UCSD-AML1 (cell line): Measurements from ENCODE around the gene KLF4.

Experiments used
- DNase-seq: peaks from one replicate; lab custom pipeline; 2025; ENCODE audit not compliant: unreplicated experiment; lab: John Stamatoyannopoulos, UW

KLF4 gene

DNA sequence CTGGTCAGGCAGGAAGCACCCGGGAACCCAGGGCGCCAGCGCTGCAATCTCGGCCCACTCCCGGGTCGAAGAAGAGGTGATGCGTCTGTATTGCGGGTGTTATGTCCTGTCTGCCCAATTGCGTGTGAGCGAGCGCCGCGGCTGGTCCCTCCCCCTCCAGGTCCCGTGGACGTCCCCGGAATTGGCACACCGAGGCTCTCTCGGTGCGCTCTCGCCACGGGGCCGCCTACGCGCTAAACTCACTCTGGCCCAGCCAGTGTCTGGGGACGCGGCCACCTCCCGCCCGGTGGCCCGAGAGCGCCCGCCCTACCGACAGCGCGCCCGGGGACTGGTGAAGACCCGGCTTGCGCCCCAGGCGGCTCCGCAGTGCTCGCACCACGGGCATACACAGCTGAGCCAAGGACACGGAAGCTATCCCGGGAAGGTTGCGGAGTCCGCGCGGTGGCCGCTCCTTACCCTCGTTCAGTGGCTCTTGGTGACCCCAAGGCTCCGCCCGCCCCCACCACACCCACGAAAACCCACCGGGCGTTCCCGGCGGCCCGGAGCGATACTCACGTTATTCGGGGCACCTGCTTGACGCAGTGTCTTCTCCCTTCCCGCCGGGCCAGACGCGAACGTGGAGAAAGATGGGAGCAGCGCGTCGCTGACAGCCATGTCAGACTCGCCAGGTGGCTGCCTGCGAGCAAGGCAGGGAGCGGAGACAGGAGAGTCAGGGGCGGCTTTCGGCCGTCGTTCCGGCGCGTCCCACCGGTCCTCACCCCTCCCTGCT is 1.0 kb downstream of the KLF4 start:
- no peak for DNase-seq

GRCh38 chr9:107487521-107488374 is 1.8 kb downstream of the KLF4 start:
- DNase-seq = no peak

DNA sequence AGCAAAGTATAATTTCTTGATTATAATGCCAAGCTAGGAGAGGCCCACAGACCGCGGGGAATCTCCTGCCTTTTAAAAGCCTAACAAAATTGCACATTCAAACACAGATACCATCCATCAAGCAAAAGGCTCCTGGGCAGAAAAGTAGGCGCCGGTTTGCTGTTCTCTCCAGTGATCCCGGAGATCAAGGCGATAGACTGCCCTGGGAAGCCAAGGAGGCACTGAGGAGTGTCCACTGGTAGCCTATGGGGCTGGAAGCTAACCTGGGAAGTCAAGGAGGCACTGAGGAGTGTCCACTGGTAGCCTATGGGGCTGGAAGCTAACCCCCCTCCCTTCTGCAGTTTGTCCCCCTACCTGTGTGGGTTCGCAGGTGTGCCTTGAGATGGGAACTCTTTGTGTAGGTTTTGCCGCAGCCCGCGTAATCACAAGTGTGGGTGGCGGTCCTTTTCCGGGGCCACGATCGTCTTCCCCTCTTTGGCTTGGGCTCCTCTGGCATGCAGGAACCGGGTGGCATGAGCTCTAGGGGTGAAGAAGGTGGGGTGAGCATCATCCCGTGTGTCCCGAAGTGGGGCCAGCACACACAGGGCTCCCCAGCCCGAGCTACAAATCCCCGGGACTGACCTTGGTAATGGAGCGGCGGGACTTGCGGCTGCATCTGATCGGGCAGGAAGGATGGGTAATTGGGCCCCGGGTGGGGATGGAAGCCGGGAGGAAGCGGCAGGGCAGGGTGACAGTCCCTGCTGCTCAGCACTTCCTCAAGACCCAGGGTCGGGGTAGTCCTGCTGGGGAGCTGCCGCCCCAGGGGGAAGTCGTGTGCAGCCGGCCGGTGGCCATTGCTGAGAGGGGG is 2.7 kb downstream of the KLF4 start:
- DNase-seq = no peak

DNA sequence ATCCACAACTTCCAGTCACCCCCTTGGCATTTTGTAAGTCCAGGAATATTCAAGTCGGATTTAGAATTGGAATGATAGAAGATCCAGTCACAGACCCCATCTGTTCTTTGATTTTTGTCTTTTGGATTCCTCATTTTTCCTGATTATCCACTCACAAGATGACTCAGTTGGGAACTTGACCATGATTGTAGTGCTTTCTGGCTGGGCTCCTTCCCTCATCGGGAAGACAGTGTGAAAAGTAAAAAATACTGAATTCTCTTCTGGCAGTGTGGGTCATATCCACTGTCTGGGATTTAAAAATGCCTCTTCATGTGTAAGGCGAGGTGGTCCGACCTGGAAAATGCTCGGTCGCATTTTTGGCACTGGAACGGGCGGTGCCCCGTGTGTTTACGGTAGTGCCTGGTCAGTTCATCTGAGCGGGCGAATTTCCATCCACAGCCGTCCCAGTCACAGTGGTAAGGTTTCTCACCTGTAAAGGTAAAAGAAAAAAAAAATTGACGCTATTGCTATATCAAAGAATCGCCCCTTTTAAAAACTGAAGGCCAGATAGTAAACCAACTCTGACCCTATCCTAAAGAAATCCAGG is 4.0 kb downstream of the KLF4 start:
- no peak for DNase-seq

DNA sequence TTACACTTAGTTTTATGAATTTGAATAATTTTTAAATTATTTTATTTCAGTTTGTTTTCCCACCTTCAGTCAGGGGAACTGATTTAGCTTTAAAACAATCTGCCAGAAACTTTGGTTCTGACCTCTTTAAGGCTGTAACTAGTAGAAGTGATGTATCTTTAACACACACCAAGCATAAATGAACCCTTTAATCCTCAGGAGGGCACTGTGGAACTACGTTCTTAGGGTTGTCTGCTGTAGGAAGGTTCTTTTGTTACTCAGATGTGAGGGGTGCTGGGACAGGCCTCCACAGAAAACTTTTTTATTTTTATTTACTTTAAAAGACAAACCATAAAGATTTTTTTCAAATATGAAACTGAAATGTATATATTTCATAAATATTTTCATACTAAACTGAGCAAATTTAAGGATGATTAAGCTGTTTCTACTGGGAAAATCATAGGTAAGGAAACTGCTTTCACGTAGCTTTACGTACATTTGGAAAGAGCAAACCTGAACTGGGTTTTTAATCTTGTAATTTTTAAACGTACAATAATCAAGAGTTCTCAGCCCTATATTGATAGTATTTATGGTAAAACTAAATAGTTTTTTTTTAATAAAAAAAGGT is 5.3 kb downstream of the KLF4 start:
- no peak for DNase-seq

DNA sequence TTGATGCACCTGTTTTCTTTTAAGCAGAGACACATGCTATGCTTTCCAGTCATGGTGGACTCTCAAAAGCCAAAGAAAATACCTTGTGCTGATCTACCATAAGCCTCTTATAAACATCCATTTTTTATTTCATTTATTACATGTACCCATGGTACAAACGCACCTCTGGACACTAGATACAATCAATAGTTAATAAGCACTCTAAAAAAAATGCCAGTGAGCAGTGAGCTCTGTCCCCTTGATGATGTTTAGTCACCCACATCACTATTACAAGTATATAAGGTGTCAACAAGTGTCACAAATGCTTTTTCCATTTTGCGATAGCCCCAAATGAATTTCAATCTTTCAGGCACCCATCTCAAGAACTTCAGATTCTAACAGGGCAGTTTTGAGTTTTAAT is 5.9 kb downstream of the KLF4 start:
- no peak for DNase-seq

DNA sequence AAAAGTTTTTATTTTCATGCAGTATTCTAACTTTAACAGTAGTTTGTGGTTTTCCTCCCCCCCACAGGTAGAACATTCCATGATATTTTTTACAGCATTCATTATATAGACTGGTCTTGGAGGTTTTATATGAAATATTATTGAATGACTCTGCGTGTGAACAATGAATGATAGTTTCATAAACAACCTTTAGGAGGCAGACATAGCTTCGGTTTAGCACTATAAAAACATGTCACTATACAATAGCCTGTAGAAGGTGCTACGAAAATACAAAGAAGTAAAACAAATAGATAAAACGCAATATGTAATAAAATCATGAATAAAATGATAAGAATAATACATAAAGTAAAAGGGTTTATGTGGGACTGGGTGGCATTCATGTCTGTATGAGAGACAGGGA is 8.5 kb downstream of the KLF4 start:
- DNase-seq = no peak

DNA sequence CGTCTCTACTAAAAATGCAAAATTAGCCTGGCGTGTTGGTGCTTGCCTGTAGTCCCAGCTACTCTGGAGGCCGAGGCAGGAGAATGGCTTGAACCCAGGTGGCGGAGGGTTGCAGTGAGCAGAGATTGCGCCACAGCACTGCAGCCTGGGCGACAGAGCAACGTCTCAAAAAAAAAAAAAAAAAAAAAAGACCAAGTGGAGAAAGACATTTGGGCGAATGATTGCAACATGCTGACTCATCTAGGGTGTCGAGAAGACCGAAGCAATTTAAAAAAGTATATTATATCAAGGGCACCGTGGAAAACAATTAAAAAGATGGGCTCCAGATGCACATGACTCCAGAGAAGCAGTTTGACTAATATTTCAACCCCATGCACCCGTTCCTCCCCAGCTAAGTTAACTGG is 9.2 kb downstream of the KLF4 start:
- DNase-seq = no peak

DNA sequence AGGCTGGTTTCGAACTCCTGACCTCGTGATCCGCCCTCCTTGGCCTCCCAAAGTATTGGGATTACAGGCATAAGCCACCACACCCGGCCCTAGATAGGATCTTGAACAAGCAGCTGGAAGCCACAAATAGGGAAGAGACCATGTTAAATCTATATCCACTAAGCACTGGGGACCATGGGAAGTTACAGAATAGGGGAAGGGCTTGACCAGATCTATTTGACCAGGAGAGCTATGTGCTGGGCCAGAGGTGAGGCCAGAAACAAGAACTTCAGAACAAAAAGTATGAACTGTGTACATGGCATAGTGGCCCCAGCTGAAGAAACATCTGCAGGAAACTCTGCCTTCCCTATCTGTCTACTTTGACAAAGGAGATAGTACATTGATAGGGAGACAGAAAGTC is 10.8 kb downstream of the KLF4 start:
- no peak for DNase-seq

DNA sequence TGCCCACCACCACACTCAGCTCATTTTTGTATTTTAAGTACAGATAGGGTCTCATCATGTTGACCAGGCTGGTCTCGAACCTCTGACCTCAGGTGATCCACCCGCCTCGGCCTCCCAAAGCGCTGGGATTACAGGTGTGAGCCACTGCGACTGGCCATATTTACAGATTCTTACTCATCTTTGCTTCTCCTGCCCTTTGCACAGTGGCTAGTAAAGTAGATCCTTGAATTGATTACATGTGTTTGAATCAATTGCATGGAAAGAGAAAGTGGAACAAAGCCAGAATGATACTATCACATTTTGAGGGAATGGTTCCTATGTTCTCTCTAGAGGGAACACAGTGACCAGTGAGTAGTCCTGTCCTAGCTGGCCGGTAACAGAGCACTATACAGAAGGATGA is 15.4 kb downstream of the KLF4 start:
- DNase-seq = no peak

DNA sequence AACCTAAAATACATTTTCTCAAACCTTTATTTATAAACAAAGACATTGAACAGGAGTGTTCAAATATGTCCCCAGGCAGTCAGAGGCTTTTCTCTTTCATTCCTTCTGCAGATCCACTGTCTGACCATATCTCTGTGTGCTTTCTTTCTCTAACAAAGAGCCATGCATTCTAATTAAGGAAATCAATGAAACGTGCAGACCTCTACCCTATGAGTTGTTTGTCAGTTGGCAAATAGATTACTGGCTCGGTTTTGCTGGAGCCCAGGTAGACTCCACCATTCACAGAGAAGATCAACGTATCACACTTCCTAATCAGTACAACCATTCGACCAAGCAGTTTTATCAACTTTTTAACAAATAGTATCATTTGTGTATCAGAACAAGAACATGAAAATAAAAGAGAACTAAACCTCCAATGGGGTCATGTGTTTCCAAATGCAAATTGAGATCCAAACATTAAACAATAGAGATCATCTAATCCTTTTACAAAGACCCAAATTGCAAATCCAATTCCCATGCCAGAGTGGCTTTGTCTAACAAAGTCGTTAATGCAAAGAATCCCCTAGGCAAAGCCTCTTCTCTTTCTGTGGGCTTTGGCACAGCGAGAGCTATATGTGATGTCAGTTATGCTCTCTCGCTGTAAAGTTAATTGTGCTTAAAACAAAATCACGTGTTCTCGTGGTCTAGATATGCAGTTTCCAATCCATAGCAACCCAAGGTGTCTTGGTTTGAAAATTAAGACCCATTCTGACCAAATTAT is 16.8 kb downstream of the KLF4 start:
- DNase-seq = no peak

- DNase-seq = no peak
These were observed 18.0 kb downstream of the KLF4 start for GRCh38 chr9:107471552-107471951.

DNA sequence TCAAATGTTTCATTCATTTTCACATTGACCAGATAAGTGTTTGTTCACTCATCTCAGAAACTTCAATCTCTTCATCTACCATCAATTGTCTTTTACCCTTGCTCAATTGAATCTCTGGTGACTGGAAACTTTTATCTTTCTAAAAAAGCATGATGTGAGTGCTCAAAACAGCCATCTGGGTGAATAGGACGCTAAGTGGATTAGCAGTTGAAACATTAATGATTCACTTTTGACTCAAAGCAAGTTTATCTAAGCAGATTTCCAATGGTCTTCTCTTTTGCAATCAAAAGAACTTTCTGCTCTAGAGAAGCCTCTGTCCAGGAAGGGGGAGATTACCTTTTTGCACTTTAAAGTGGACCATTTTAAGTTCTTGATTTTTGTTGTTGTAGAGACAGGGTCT is 22.2 kb downstream of the KLF4 start:
- no peak for DNase-seq

- DNase-seq = no peak
These were observed 22.7 kb downstream of the KLF4 start for GRCh38 chr9:107466826-107467225.

- no peak for DNase-seq
These were observed 23.8 kb downstream of the KLF4 start for GRCh38 chr9:107465467-107466451.

GRCh38 chr9:107464516-107464915 is 25.1 kb downstream of the KLF4 start:
- DNase-seq = no peak

DNA sequence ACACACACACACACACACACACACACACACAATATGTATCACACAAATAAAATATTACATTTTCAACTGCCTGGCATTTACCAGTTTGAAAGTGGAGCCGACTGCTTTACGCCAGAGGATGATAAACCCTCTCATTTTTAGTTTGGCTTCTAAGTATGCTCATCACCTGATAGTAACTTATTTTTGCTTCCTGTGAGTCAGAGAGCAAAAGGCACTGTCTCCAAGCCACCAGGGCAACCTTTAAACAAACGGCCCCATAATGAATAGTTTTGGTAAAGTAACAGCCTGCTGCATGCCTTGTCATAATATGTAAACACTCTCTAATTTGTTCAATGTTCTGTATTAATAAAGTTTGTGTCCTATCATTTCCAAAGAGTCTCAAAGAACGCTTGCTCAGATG is 26.9 kb downstream of the KLF4 start:
- no peak for DNase-seq

DNA sequence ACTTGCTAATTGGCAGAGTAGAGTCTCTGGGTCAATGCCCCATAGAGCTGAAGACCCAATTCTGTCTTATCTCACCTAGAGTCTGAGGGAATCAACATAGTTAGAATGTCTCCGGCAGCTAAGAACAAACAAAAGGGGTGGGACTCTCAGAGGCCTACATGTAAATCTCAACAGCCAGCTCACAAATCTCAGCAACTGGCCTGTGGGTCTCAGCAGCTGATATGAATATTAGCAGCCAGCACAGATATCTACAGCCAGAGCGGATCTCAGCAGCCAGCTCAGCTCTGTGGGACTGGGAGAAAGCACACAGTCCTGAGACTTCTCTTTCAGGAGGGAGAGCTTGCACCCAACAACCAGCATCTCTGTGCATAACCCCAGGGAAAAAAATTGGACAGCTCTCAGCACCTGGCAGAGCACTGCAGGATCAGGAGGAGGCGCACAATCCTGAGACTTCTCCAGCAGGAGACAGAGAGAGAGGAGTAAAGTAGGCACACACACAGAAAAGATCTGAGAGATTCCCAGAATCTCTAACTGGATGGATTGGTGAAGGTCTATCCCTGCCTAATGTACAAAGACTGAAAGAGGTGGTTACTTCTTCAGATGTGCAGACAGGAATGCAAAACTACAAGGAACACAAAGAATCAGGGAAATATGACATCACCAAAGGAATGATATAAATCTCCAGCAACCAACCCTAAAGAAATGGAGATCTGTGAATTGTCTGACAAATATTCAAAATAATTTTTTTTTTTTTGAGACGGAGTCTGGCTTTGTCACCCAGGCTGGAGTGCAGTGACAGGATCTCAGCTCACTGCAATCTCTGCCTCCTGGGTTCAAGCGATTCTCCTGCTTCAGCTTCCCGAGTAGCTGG is 29.2 kb downstream of the KLF4 start:
- DNase-seq = no peak
